ENCODE measurements around the gene CADM4.
"Not testable (repeated sequence)": the region's sequence is repeated elsewhere in the genome, so short reads cannot be mapped to it uniquely, and the experiment has no call there.

The CADM4 gene

GRCh38 chr19:43682824-43683661, 43.4 kb upstream of the CADM4 start:
- TF ChIP-seq CTCF (conservative IDR thresholded peaks at IDR 0.05; ENCODE audit: low read depth, low read length) = no peak
- H3K4me3 ChIP-seq (ENCODE audit: low read length) = no peak overlapping the region
- DNase-seq (ENCODE audit: low read depth) = no peak

GRCh38 chr19:43682269-43682668, 42.6 kb upstream of the CADM4 start:
- not testable (repeated sequence) for DNase-seq (ENCODE audit: low read depth); H3K4me3 ChIP-seq (ENCODE audit: low read length)

GRCh38 chr19:43681821-43682220, 42.2 kb upstream of the CADM4 start:
- TF ChIP-seq CTCF (conservative IDR thresholded peaks at IDR 0.05; ENCODE audit: low read depth, low read length) = no peak
- no peak for DNase-seq (ENCODE audit: low read depth)
- no peak overlapping the region for H3K4me3 ChIP-seq (ENCODE audit: low read length)

- H3K4me3 ChIP-seq (ENCODE audit: low read length) = no peak overlapping the region
- TF ChIP-seq CTCF (conservative IDR thresholded peaks at IDR 0.05; ENCODE audit: low read depth, low read length) = no peak
- DNase-seq (ENCODE audit: low read depth) = no peak
Observed at GRCh38 chr19:43678512-43679261, 39.0 kb upstream of the CADM4 start.

- DNase-seq (ENCODE audit: low read depth) = no peak
- TF ChIP-seq CTCF (conservative IDR thresholded peaks at IDR 0.05; ENCODE audit: low read depth, low read length) = no peak
- no peak overlapping the region for H3K4me3 ChIP-seq (ENCODE audit: low read length)
Observed at GRCh38 chr19:43675906-43676305, 36.3 kb upstream of the CADM4 start.

- no peak overlapping the region for H3K4me3 ChIP-seq (ENCODE audit: low read length)
- DNase-seq (ENCODE audit: low read depth) = peak; percentile 59
- no peak for TF ChIP-seq CTCF (conservative IDR thresholded peaks at IDR 0.05; ENCODE audit: low read depth, low read length)
Observed at GRCh38 chr19:43675269-43675879, 35.7 kb upstream of the CADM4 start.

GRCh38 chr19:43674596-43674995, 34.9 kb upstream of the CADM4 start:
- no peak overlapping the region for H3K4me3 ChIP-seq (ENCODE audit: low read length)

More at GRCh38 chr19:43674596-43674995, 34.9 kb upstream of the CADM4 start:
- no peak for DNase-seq (ENCODE audit: low read depth)
- TF ChIP-seq CTCF (conservative IDR thresholded peaks at IDR 0.05; ENCODE audit: low read depth, low read length) = no peak
